Endometrial microvascular endothelial cells (primary cell): ENCODE measurements around the gene CFB. TPM values are rescaled to one million over a fixed set of nuclear protein-coding genes. Genes with fewer than 3 reads are reported as not detected.
"Not testable (repeated sequence)": the region's sequence is repeated elsewhere in the genome, so short reads cannot be mapped to it uniquely, and the experiment has no call there.

ENCODE experiments used
- in situ Hi-C: cut with HindIII; loops from 2 replicates; pipeline ENCODE4 v1.10.0; 2017; ENCODE audit warnings: low sequenced_read_pairs, low pct_unique_long_range_greater_than_20kb; ENCODE audit errors: inconsistent ontology term
- total RNA-seq: library from RNA; depleted of rRNA; stranded (reverse); fragments of >200 nt; gene quantifications from one replicate; pipeline ENCODE4 v1.2.3, GENCODE V29; 2015; ENCODE audit errors: inconsistent ontology term

The CFB gene
- total RNA-seq, 1 donor from 2014 or later, result 1.6 TPM

- in situ Hi-C loops, result no loop called here
Measured at GRCh38 chr6:31908791-31909190, 37.1 kb upstream of the CFB start.

- in situ Hi-C loops, result not testable (repeated sequence)
Measured at GRCh38 chr6:31909298-31909697, 36.6 kb upstream of the CFB start.

DNA sequence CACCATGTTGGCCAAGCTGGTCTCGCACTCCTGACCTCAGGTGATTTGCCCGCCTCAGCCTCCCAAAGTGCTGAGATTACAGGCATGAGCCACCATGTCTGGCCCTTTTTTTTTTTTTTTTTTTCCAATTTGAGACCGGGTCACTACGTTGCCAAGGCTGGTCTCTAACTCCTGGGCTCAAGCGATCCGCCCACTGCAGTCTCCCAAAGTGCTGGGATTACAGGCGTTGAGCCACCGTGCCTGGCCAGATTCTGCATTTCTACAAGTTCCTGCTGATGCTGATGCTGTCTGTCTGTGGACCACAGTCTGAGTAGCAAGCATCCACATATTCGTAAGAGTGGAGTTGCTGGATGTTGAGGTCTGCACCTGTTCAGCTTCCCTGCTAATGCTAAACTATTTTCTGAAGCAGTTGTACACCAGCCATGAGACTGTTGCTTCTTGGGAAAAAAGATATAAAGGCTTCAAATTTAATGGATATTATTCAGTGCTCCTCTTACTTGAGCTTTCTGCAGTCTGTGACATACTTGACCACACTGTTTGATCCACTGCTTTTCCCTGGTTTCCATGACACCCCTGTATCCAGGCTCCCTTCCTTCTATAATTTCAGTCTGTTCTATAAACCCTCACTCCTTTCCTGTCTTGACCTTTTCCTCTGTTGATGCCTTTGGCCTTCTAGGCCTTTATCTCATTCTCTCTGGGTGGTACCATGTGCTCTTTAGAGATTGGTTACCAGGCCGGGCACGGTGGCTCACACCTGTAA is 33.9 kb upstream of the CFB start:
- in situ Hi-C loops, result no loop called here

DNA sequence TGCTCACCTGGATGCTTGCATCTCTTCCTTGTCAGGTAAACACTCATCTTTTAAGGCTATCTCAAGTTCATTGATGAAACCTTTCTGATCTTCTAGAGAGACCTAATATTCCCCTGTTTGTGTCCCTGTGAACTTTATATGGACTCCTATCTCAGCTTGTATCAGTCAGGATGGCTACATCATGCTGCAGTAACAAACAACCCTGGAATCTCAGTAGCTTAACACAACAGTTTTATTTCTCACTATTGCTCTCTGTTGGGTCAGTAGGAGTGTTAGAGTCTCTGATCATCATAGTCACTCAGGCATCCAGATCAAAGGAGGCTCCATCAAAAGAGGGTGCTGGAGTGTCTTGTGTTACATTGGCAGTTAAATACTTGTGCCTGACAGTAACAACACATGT is 30.5 kb upstream of the CFB start:
- in situ Hi-C loops, result no loop called here

- in situ Hi-C loops, result no loop called here
Measured at GRCh38 chr6:31915756-31916155, 30.1 kb upstream of the CFB start.

DNA sequence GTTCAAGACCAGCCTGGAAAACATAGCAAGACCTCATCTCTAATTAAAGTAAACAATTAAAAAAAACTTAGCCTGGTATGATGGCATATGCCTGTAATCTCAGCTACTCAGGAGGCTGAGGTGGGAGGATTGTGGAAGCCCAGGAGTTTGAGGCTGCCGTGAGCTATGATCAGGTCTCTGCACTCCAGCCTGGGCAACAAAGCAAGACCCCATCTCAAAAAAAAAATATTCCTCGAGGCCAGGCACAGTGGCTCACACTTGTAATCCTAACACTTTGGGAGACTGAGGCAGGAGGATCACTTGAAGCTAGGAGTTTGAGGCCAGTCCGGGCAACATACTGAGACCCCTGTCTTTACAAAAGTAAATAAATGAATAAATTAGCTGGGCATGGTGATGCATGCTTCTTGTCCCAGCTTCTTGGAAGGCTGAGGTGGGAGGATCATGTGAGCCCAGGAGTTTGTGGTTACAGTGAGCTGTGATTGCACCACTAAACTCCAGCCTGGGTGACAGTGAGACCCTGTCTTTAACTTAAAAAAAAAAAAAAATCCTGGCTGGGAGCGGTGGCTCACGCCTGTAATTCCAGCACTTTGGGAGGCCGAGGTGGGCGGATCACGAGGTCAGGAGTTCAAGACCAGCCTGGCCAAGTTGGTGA is 27.7 kb upstream of the CFB start:
- in situ Hi-C loops, result no loop called here

GRCh38 chr6:31919624-31920303 is 26.1 kb upstream of the CFB start:
- in situ Hi-C loops, result no loop called here

GRCh38 chr6:31920811-31921210 is 25.1 kb upstream of the CFB start:
- in situ Hi-C loops, result no loop called here

DNA sequence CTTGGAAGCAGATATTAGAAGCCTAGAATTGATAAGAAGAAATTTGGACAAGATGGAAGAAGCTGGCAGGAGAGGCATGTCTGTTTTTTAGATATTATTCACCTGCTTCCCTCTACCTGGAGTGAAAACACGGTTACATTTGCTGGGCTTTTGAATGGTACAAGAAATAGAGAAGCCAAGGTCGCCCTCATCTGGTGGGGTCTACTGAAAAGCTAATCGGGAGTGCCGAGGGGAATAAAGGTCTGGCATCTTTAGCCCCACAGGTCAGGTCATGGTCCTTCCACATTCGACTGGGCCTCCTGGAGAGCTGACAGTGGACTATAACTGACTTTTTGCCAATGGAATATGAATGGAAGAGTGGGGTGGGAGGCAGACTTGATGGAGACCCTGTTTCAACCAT is 23.0 kb upstream of the CFB start:
- in situ Hi-C loops, result no loop called here

DNA sequence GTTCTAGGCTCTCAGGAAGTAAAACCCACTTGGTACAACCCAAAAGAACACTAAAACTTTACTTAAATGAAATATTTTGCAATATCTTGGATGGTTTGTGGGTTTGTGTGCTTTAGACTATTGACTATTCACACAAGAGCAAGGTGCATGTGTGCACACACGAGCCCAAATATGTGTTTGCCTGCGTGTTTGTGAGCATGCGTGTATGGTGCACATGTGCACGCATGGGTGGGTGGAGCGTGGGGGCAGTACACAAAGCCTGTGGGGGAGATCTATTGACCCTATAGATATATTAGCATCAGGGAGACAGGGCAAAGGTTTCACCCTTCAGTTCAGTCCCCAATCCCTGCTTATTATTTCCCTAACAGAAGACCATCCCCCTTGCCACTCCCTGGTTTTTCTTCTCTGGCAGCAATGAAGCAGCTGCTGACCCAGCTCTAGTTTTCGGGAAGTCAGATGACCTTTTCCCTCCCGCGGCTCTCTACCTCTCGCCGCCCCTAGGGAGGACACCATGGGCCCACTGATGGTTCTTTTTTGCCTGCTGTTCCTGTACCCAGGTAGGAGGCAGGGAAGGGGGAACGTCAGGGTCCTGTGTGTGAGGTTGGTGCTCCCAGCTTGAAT is 18.5 kb upstream of the CFB start, which contains the start of gene C2:
Gene C2 (plus strand): TSS at position 476 of the 621 bp plus-strand sequence. CDS start 36 bp downstream, at position 512.
- in situ Hi-C loops, result loop anchor here (25.0 kb wide), 1 partner anchor 185 kb away; the partner anchor contains the start of gene TNXB

- in situ Hi-C loops, result loop anchor here (25.0 kb wide), 1 partner anchor 184 kb away; the partner anchor contains the start of gene TNXB
Measured at GRCh38 chr6:31927863-31928671, 17.8 kb upstream of the CFB start.

- in situ Hi-C loops, result loop anchor here (25.0 kb wide), 1 partner anchor 184 kb away; the partner anchor contains the start of gene TNXB
Measured at GRCh38 chr6:31928672-31928939, 17.3 kb upstream of the CFB start.

DNA sequence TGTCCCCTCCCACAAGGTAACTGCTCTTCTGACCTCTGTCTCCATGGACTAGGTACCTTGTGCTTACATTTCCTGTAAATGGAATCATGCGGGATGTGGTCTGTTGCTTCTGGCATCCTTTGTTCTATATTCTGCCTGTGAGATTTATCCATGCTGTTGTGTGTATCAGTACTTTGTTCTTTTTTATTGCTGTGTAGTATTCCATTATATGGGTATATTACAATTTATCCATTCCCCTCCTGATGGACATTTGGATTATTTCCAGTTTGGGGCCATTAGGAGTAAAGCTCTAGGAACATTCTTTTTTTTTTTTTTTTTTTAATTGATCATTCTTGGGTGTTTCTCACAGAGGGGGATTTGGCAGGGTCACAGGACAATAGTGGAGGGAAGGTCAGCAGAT is 14.9 kb upstream of the CFB start:
- in situ Hi-C loops, result loop anchor here (25.0 kb wide), 1 partner anchor 181 kb away; the partner anchor contains the start of gene TNXB

GRCh38 chr6:31932137-31932536 is 13.8 kb upstream of the CFB start:
- in situ Hi-C loops, result loop anchor here (25.0 kb wide), 1 partner anchor 180 kb away; the partner anchor contains the start of gene TNXB

DNA sequence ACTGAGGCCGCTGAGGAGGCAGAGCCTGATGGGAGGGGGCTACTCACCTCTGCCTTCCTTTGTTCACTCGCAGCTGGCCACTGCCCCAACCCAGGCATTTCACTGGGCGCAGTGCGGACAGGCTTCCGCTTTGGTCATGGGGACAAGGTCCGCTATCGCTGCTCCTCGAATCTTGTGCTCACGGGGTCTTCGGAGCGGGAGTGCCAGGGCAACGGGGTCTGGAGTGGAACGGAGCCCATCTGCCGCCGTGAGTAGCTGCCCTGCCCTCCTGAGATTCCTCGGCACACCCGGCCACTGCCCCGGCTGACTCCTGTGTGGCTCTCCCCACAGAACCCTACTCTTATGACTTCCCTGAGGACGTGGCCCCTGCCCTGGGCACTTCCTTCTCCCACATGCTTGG is 12.4 kb upstream of the CFB start:
- in situ Hi-C loops, result loop anchor here (25.0 kb wide), 1 partner anchor 179 kb away; the partner anchor contains the start of gene TNXB

- in situ Hi-C loops, result loop anchor here (25.0 kb wide), 1 partner anchor 177 kb away; the partner anchor contains the start of gene TNXB
Measured at GRCh38 chr6:31935021-31935420, 10.9 kb upstream of the CFB start.

DNA sequence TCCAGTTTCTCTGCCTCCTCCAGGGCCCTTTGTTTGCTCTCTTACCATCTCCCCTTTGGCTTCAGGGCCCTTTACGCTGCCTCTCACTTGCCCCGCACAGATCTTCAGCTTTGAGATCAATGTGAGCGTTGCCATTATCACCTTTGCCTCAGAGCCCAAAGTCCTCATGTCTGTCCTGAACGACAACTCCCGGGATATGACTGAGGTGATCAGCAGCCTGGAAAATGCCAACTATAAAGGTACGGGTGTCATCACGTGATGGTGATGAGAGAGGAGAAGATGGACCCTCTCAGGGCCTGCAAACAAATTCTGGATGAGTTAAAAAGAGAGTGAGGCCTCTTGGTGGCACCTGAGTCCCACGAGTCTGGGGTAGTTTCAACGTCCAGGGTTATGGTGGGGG is 10.1 kb upstream of the CFB start:
- in situ Hi-C loops, result loop anchor here (25.0 kb wide), 1 partner anchor 176 kb away; the partner anchor contains the start of gene TNXB

- in situ Hi-C loops, result loop anchor here (25.0 kb wide), 1 partner anchor 172 kb away; the partner anchor contains the start of gene TNXB
Measured at GRCh38 chr6:31940256-31940664, 5.6 kb upstream of the CFB start.
